Fibroblast of upper back skin (primary cell): ENCODE results near the gene DUSP9.
"Not testable (repeated sequence)": the region's sequence is repeated elsewhere in the genome, so short reads cannot be mapped to it uniquely, and the experiment has no call there.

Experiments used
- DNase-seq: peaks from one replicate; pipeline ENCODE4 v3.0.0-alpha.2; 2013

Gene DUSP9

GRCh38 chrX:153693216-153694086, 46.4 kb downstream of the DUSP9 start:
- DNase-seq = no peak

- DNase-seq = not testable (repeated sequence)
These were observed 47.3 kb downstream of the DUSP9 start for GRCh38 chrX:153694256-153694655.

GRCh38 chrX:153694687-153695270, 47.8 kb downstream of the DUSP9 start:
- no peak for DNase-seq

- no peak for DNase-seq
These were observed 49.1 kb downstream of the DUSP9 start for GRCh38 chrX:153696100-153696499.

- not testable (repeated sequence) for DNase-seq
These were observed 49.5 kb downstream of the DUSP9 start for GRCh38 chrX:153696538-153696937.

- not testable (repeated sequence) for DNase-seq
These were observed 50.2 kb downstream of the DUSP9 start for GRCh38 chrX:153696986-153697722.

GRCh38 chrX:153697924-153698865, 51.2 kb downstream of the DUSP9 start:
- no peak for DNase-seq

- not testable (repeated sequence) for DNase-seq
These were observed 52.3 kb downstream of the DUSP9 start for GRCh38 chrX:153699210-153699783.

GRCh38 chrX:153699784-153700371, 52.9 kb downstream of the DUSP9 start:
- DNase-seq = not testable (repeated sequence)

- no peak for DNase-seq
These were observed 53.5 kb downstream of the DUSP9 start for GRCh38 chrX:153700376-153700945.
